K562 (cell line): ENCODE measurements around the gene CCDC88A. TPM values are rescaled to one million over a fixed set of nuclear protein-coding genes. Genes with fewer than 3 reads are reported as not detected.
"Not testable (repeated sequence)": the region's sequence is repeated elsewhere in the genome, so short reads cannot be mapped to it uniquely, and the experiment has no call there.

ENCODE experiments used
- ATAC-seq: fragments of 200-7000 bp; cut with Tn5 transposase; 3 replicates; pipeline ENCODE4 v1.9.1; 2020; ENCODE audit warnings: moderate library complexity
- BruUV-seq: library from RNA; stranded (reverse); fragments of 400-500 nt; replicated peaks from 2 replicates; lab custom pipeline; 2021; lab: Mats Ljungman, UMichigan
- CTCF ChIA-PET: fragments of 300-600 bp; formaldehyde crosslinking; extraction: SDS; loops from one replicate; lab custom pipeline; 2021; ENCODE audit warnings: low intra/inter-chr PET ratio; lab: Yijun Ruan, JAX
- POLR2A ChIA-PET: fragments of 300-600, 350-650 bp; sonication (Branson Sonifier 250); formaldehyde crosslinking; extraction: SDS; loops from one replicate; lab custom pipeline; 2021; ENCODE audit warnings: antibody characterized with exemption, inconsistent platforms; lab: Yijun Ruan, JAX
- DNase-seq, 4 experiments: peaks; one replicate each; pipeline versions ENCODE4 v3.0.0 to v3.0.0-alpha.2; 2011 to 2018; ENCODE audit warnings: low spot score in 3 of 4, mixed read lengths in 3 of 4; ENCODE audit errors: extremely low read depth in 1 of 4
- FAIRE-seq: peaks from 2 replicates; lab custom pipeline; 2011; peaks lifted over from hg19 to GRCh38; lab: Jason Lieb, UNC
- H2AFZ ChIP-seq: 2 replicates; pipeline ENCODE4 v1.6.0; 2011; ENCODE audit warnings: low read depth, low read length, control low read depth, inconsistent platforms
- H3K27ac ChIP-seq: fragments of 200-600 bp; 3 replicates; pipeline ENCODE4 v1.8.0; 2011; ENCODE audit warnings: low read depth, mild to moderate bottlenecking, control low read depth, inconsistent platforms, low read length, moderate library complexity, mixed read lengths; ENCODE audit errors: extremely low read depth
- H3K27me3 ChIP-seq, 2 experiments: fragments of 300-600 bp in 1 of 2; 2 replicates in 1 of 2; 3 replicates in 1 of 2; pipeline versions ENCODE4 v1.6.0 to v1.8.0; 2011; ENCODE audit warnings: inconsistent platforms in 2 of 2, low read length in 2 of 2, mild to moderate bottlenecking in 1 of 2, mixed read lengths in 1 of 2, moderate library complexity in 1 of 2; ENCODE audit not compliant: control insufficient read depth in 2 of 2, insufficient read depth in 2 of 2
- H3K36me3 ChIP-seq: fragments of 300-600 bp; 3 replicates; pipeline ENCODE4 v1.8.0; 2011; ENCODE audit warnings: mild to moderate bottlenecking, low read length, inconsistent platforms; ENCODE audit not compliant: control insufficient read depth, insufficient read depth
- H3K4me1 ChIP-seq, 2 experiments: fragments of 200-600 bp in 1 of 2; replicated peaks in 1 of 2; 2 replicates in 1 of 2; 3 replicates in 1 of 2; pipeline versions ENCODE4 v1.5.1 to v1.8.0; 2011; ENCODE audit warnings: inconsistent platforms in 2 of 2, low read length in 2 of 2, mild to moderate bottlenecking in 1 of 2, mixed read lengths in 1 of 2, moderate library complexity in 1 of 2; ENCODE audit not compliant: control insufficient read depth in 2 of 2, insufficient read depth in 2 of 2
- H3K4me2 ChIP-seq: 2 replicates; pipeline ENCODE4 v1.6.1; 2011; ENCODE audit warnings: low read length, control low read depth, inconsistent platforms, mixed read lengths; ENCODE audit not compliant: insufficient read depth
- H3K4me3 ChIP-seq: fragments of 200-600 bp; sonication (generic), shearing (Covaris generic); 2 replicates; pipeline ENCODE4 v1.5.1; 2016; ENCODE audit warnings: control low read depth, inconsistent platforms
- H3K79me2 ChIP-seq: fragments of 200-600 bp; 3 replicates; pipeline ENCODE4 v1.8.0; 2011; ENCODE audit warnings: low read length, inconsistent platforms; ENCODE audit not compliant: control insufficient read depth, insufficient read depth
- H3K9ac ChIP-seq, 2 experiments: 2 replicates each; pipeline versions ENCODE4 v1.6.0 to v1.6.1; 2011; ENCODE audit warnings: low read depth in 2 of 2, low read length in 2 of 2, control low read depth in 1 of 2, inconsistent platforms in 1 of 2, mild to moderate bottlenecking in 1 of 2, mixed read lengths in 1 of 2; ENCODE audit not compliant: insufficient read depth in 1 of 2
- H3K9me1 ChIP-seq: one replicate; pipeline ENCODE4 v1.6.0; 2011; ENCODE audit warnings: inconsistent platforms, mild to moderate bottlenecking, low read length, moderate library complexity; ENCODE audit not compliant: control insufficient read depth, insufficient read depth
- H3K9me3 ChIP-seq: replicated peaks from 2 replicates; pipeline ENCODE4 v1.5.1; 2011; ENCODE audit warnings: low read depth, low read length, inconsistent platforms; ENCODE audit not compliant: control insufficient read depth, insufficient read depth
- H4K20me1 ChIP-seq: replicated peaks from 2 replicates; pipeline ENCODE4 v1.6.1; 2011; ENCODE audit warnings: low read length, inconsistent platforms, mixed read lengths; ENCODE audit not compliant: control insufficient read depth, insufficient read depth
- MXI1 ChIP-seq: IDR thresholded peaks from 2 replicates; pipeline ENCODE4 v1.6.1; 2011; ENCODE audit warnings: low read depth, mild to moderate bottlenecking, improper control_type of control experiment, low read length
- MYC ChIP-seq, 2 experiments: fragments of 250-450 bp in 1 of 2; sonication (Bioruptor Pico) in 1 of 2; IDR thresholded peaks; 2 replicates each; pipeline versions ENCODE4 v1.5.1 to v1.6.1; 2012 to 2021; ENCODE audit warnings: low read depth in 2 of 2, borderline replicate concordance in 1 of 2, improper control_type of control experiment in 1 of 2, low read length in 1 of 2, mild to moderate bottlenecking in 1 of 2, moderate library complexity in 1 of 2
- POLR3G ChIP-seq: IDR thresholded peaks from 2 replicates; pipeline ENCODE4 v1.6.1; 2011; ENCODE audit not compliant: insufficient read length, insufficient replicate concordance; ENCODE audit errors: extremely low read depth
- SOX6 ChIP-seq: fragments of 450-650 bp; IDR thresholded peaks from 2 replicates; pipeline ENCODE4 v1.6.1; 2014; ENCODE audit warnings: mild to moderate bottlenecking
- ZNF3 ChIP-seq: fragments of 250-450 bp; sonication (Bioruptor Pico); IDR thresholded peaks from 2 replicates; pipeline ENCODE4 v1.5.0; 2021; ENCODE audit warnings: mild to moderate bottlenecking, moderate library complexity
- WGBS: fragments of 100-300 bp; shearing (Covaris generic); methylation state at CpG from one replicate; pipeline ENCODE4 v1.1.6; 2016; ENCODE audit warnings: low coverage, mixed read lengths; ENCODE audit not compliant: insufficient coverage; ENCODE audit errors: missing lambda C conversion rate; 5-methylcytosine and 5-hydroxymethylcytosine counted together
- in situ Hi-C: fragments of 300-500 bp; cut with MboI; formaldehyde crosslinking; loops from 4 replicates; pipeline ENCODE4 v1.15.0; 2018; ENCODE audit warnings: inconsistent platforms, mixed read lengths
- intact Hi-C: fragments of 100-400 bp; cut with micrococcal nuclease; formaldehyde crosslinking; loops from 2 replicates; pipeline ENCODE4 v1.14.2; 2022
- polyA plus RNA-seq, 8 experiments: library from polyadenylated mRNA; depleted of rRNA in 4 of 8; stranded (reverse) in 5 of 8; unstranded in 3 of 8; fragments of >200 nt; fragmentation: Nextera tagmentation in 2 of 8; fragmentation: Illumina TruSeq in 1 of 8; extraction: Ambion mirVana in 2 of 8; extraction: Trizol in 1 of 8; gene quantifications; 2 replicates each; pipeline versions ENCODE4 v1.2.1 to v1.2.3, GENCODE V29; 2011 to 2014; ENCODE audit warnings: inconsistent platforms in 1 of 8, missing spikeins in 1 of 8
- total RNA-seq, 7 experiments: library from RNA; depleted of rRNA in 6 of 7; stranded (reverse); fragments of >200 nt in 6 of 7; fragmentation: Illumina TruSeq in 2 of 7; extraction: Trizol in 2 of 7; gene quantifications; 2 replicates each; pipeline versions ENCODE4 v1.2.1 to v1.2.3, GENCODE V29; 2011 to 2021; ENCODE audit warnings: low replicate concordance in 1 of 7

CCDC88A gene
- total and polyA plus RNA-seq, 9 of the 15 experiments (the other 6 are each of a cell fraction or from before 2014, with no cell fraction given) = 29.3 to 102 (median 55.6) TPM

DNA sequence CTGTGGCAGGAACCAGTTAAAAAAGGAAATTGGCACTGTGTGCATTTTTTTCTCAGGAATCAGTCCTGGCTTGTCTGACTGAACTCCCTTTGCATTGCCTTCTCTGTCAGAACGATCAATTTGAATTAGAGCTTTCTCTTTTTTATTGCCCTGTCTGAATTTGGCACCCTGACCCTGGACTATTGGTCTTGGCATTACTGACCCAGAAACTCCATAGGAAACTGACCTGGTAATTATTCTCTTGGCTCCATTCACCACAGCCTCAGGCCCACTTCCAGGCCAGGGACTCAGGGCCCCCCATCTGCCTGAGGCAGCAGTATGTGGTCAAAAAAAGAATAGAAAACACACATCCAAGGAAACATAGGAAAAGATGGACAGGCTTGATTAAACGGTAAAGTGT, 32.0 kb upstream of the CCDC88A start (continued):
- TF ChIP-seq POLR3G = no peak
- no peak for TF ChIP-seq MXI1
- no peak for TF ChIP-seq ZNF3 (CRISPR knock-in tag)
- no peak for TF ChIP-seq MYC (IDR thresholded peaks at IDR 0.05; ENCODE audit: low read depth, low read length)
- no peak for TF ChIP-seq MYC (CRISPR knock-in tag; IDR thresholded peaks at IDR 0.05; ENCODE audit: borderline replicate concordance, low read depth)
- TF ChIP-seq SOX6 = no peak

DNA sequence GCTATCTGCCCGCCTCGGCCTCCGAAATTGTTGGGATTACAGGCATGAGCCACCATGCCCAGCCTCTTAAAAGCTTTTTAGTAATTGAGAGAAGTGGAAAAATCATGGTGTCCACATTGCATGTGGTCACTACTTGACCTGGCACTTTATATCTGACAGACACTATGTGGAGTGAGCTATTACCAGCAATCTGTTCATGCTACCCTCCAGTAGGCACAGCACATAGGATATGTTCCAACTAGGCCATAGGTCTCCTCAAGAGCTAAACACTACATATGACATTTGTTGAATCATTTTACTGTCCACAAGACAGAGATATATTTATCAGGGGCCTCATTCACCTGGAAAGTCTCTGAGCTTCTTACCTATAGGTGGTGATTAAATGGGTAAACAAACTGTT, 30.4 kb upstream of the CCDC88A start:
- DNase-seq, H3K27ac ChIP-seq, H2AFZ ChIP-seq, H3K79me2 ChIP-seq, ATAC-seq, H3K9ac ChIP-seq, in situ Hi-C loops, CTCF ChIA-PET, H3K27me3 ChIP-seq, BruUV-seq, H3K4me2 ChIP-seq, intact Hi-C loops, H3K4me3 ChIP-seq, H3K36me3 ChIP-seq, H3K9me3 ChIP-seq, H3K9me1 ChIP-seq, H4K20me1 ChIP-seq, H3K4me1 ChIP-seq: not testable (repeated sequence)
- FAIRE-seq = peak; percentile 40
- POLR2A ChIA-PET = interaction anchor here (1.5 kb wide), 1 partner anchor 180 kb away, joined by 3 read pairs; no protein-coding TSS in a partner anchor
- WGBS = 77% methylated on average over 3 of the region's 3 CpGs
